Endometrial microvascular endothelial cells (primary cell): Measurements from ENCODE around the gene KRTAP10-6. TPM values are rescaled to one million over a fixed set of nuclear protein-coding genes. Genes with fewer than 3 reads are reported as not detected.

Experiments used
- in situ Hi-C: cut with HindIII; loops from 2 replicates; pipeline ENCODE4 v1.10.0; 2017; ENCODE audit warnings: low sequenced_read_pairs, low pct_unique_long_range_greater_than_20kb; ENCODE audit errors: inconsistent ontology term
- total RNA-seq: library from RNA; depleted of rRNA; stranded (reverse); fragments of >200 nt; gene quantifications from one replicate; pipeline ENCODE4 v1.2.3, GENCODE V29; 2015; ENCODE audit errors: inconsistent ontology term

The KRTAP10-6 gene
- total RNA-seq, 1 donor from 2014 or later, result not detected

DNA sequence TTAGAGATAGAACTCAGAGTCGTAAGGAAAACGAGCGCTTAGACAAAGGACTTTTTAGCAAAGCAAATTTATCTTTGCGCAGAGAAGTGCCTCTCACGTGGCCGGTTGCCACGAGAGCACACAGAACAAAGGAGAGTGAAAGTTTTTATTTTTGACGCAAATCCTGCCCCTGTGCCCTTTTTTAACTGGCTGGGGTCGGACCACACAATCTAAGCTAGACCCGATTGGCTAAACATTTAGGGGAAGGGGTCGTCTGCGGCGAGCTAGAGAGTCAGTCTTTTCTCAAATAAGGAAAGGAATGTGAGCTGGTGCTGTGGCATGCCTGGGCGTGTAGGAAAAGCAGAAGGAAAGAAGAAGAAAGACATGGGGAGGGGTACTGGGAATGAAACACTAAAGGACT is 43.4 kb downstream of the KRTAP10-6 start:
- in situ Hi-C loops, result no loop called here

- in situ Hi-C loops, result no loop called here
Observed at GRCh38 chr21:44548381-44548780, 43.9 kb downstream of the KRTAP10-6 start.

- in situ Hi-C loops, result no loop called here
Observed at GRCh38 chr21:44547656-44548331, 44.5 kb downstream of the KRTAP10-6 start.

DNA sequence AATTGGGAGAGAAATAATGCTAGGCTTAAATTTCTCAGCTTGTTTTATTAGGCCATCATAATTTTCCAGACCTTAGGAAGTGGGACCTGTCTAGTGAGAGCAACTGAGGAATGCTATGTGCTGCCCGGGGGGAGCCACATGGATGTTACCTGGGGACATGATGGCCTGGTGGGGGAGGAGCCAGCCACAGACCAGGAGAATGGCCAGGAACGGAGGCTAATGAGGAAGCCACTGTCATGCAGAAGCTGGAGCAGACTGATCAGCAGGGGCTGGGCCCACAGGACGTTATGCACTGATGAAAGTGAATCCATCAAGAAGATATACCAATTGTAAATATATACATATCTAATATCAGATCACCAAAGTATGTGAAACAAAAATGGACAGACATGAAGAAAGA is 47.7 kb downstream of the KRTAP10-6 start:
- in situ Hi-C loops, result no loop called here

- in situ Hi-C loops, result no loop called here
Observed at GRCh38 chr21:44542716-44543115, 49.6 kb downstream of the KRTAP10-6 start.

Other genes starting within 250 kb of the KRTAP10-6 start
- gene TRPM2, start 238.9 kb downstream of the KRTAP10-6 start, total RNA-seq, result 19.0 TPM
- gene LRRC3, start 137.0 kb downstream of the KRTAP10-6 start, total RNA-seq, result 3.9 TPM
- not detected for gene KRTAP10-1, start 52.3 kb downstream of the KRTAP10-6 start, total RNA-seq
- not detected for gene KRTAP10-2, start 41.0 kb downstream of the KRTAP10-6 start, total RNA-seq
- gene KRTAP10-3, start 33.7 kb downstream of the KRTAP10-6 start, total RNA-seq, result not detected
- not detected for gene KRTAP10-4, start 18.8 kb downstream of the KRTAP10-6 start, total RNA-seq
- gene KRTAP10-5, start 11.9 kb downstream of the KRTAP10-6 start, total RNA-seq, result not detected
- not detected for gene KRTAP10-7, start 8.1 kb upstream of the KRTAP10-6 start, total RNA-seq
- not detected for gene KRTAP10-8, start 19.6 kb upstream of the KRTAP10-6 start, total RNA-seq
- gene KRTAP10-9, start 34.6 kb upstream of the KRTAP10-6 start, total RNA-seq, result not detected
- gene KRTAP10-10, start 44.9 kb upstream of the KRTAP10-6 start, total RNA-seq, result not detected
- not detected for gene KRTAP10-11, start 53.9 kb upstream of the KRTAP10-6 start, total RNA-seq
- gene KRTAP12-4, start 62.2 kb upstream of the KRTAP10-6 start, total RNA-seq, result not detected
- not detected for gene KRTAP12-3, start 65.4 kb upstream of the KRTAP10-6 start, total RNA-seq
- gene KRTAP12-2, start 74.4 kb upstream of the KRTAP10-6 start, total RNA-seq, result not detected
- not detected for gene KRTAP12-1, start 89.7 kb upstream of the KRTAP10-6 start, total RNA-seq
- not detected for gene KRTAP10-12, start 104.7 kb upstream of the KRTAP10-6 start, total RNA-seq
- not detected for gene TSPEAR, start 119.1 kb upstream of the KRTAP10-6 start, total RNA-seq
- gene UBE2G2, start 209.3 kb upstream of the KRTAP10-6 start, total RNA-seq, result 102 TPM
- 82.4 TPM for gene SUMO3, start 225.6 kb upstream of the KRTAP10-6 start, total RNA-seq